Fibroblast of lung (primary cell): ENCODE measurements around the gene HOXD4.

Experiments used
- EZH2 ChIP-seq: IDR thresholded peaks from 2 replicates; pipeline ENCODE4 v1.5.1; 2012; ENCODE audit warnings: low read length, control low read depth, mild to moderate bottlenecking; ENCODE audit errors: missing control alignments
- TF ChIP-seq, protein P1 (sequence below), 2 donors: IDR thresholded peaks in 1 of 2; conservative IDR thresholded peaks in 1 of 2; 1 replicate in 1 of 2; 2 replicates in 1 of 2; pipeline ENCODE4 v1.5.1; 2011 to 2012; ENCODE audit warnings: low read length in 2 of 2, control low read depth in 1 of 2, inconsistent platforms in 1 of 2, low read depth in 1 of 2, mild to moderate bottlenecking in 1 of 2

DNA sequence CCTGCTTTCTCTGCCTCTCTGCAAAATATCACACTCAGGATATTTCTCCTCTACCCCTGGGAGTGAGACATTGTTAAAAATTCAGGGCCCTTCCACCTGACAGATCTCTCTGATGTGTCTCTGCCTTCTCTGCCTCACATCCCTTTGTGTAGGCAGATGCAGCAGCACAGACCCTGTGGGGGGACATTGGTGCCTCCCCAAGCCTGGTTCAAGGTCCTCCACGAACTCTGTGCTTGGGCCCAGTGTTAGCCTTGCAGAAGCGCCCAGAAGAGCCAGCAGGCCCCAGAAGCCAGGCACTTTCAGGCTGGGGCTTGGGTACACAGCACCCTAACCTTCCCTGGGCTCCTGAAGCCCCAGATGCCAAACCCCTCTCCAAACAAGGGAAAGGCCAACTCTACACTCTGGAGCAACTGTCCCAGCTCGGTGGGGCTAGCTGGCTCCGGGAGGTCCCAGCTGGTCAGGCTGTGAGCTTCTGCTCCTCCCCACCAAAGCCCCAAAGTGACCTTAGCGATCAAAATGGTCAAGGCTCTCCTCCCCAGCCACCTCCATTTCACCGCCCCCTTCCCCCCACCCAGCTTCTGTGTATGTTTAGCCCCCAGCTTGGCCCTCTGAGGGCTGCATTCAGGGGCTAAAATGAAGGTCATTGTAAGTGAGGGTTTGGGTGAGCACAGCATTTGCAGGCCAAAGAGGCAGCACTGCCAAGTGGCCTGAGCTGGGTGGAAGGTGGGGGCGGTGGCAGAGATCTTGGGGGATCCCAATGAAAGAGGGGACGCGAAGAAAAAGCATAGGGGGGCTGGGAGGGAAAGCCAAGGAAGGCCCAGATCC, 26.2 kb upstream of the HOXD4 start:
- TF ChIP-seq, protein P1, sequence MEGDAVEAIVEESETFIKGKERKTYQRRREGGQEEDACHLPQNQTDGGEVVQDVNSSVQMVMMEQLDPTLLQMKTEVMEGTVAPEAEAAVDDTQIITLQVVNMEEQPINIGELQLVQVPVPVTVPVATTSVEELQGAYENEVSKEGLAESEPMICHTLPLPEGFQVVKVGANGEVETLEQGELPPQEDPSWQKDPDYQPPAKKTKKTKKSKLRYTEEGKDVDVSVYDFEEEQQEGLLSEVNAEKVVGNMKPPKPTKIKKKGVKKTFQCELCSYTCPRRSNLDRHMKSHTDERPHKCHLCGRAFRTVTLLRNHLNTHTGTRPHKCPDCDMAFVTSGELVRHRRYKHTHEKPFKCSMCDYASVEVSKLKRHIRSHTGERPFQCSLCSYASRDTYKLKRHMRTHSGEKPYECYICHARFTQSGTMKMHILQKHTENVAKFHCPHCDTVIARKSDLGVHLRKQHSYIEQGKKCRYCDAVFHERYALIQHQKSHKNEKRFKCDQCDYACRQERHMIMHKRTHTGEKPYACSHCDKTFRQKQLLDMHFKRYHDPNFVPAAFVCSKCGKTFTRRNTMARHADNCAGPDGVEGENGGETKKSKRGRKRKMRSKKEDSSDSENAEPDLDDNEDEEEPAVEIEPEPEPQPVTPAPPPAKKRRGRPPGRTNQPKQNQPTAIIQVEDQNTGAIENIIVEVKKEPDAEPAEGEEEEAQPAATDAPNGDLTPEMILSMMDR (conservative IDR thresholded peaks at IDR 0.05 in 1 of 2, IDR thresholded peaks at IDR 0.05 in 1 of 2; ENCODE audit: low read depth in 1 of 2, low read length in 2 of 2) = no peak
- no peak for TF ChIP-seq EZH2
